Panc1 (cell line): ENCODE results near the gene RAB26. TPM values are rescaled to one million over a fixed set of nuclear protein-coding genes. Genes with fewer than 3 reads are reported as not detected.
"Not testable (repeated sequence)": the region's sequence is repeated elsewhere in the genome, so short reads cannot be mapped to it uniquely, and the experiment has no call there.

Source experiments
- ATAC-seq: fragments of 200-7000 bp; cut with Tn5 transposase; 2 replicates; pipeline ENCODE4 v1.9.1; 2020; ENCODE audit warnings: mild to moderate bottlenecking, moderate library complexity
- BruUV-seq: library from RNA; stranded (reverse); fragments of 400-500 nt; replicated peaks from 2 replicates; lab custom pipeline; 2021; lab: Mats Ljungman, UMichigan
- CTCF ChIA-PET: fragments of 300-600 bp; sonication (Branson Sonifier 250); formaldehyde crosslinking; loops from one replicate; lab custom pipeline; 2022; ENCODE audit warnings: antibody characterized with exemption; lab: Charles Lee
- POLR2A ChIA-PET: fragments of 300-600 bp; sonication (Branson Sonifier 250); formaldehyde crosslinking; loops from one replicate; lab custom pipeline; 2022; ENCODE audit warnings: antibody characterized with exemption; lab: Charles Lee
- DNase-seq: peaks from one replicate; pipeline ENCODE4 v3.0.0-alpha.2; 2010; ENCODE audit warnings: low read depth, low spot score
- H3K27ac ChIP-seq: 2 replicates; pipeline ENCODE4 v1.5.1; 2011; ENCODE audit warnings: mild to moderate bottlenecking, low read length, inconsistent platforms
- H3K27me3 ChIP-seq: fragments of 200-500 bp; sonication (Bioruptor generic); 2 replicates; pipeline ENCODE4 v1.6.0; 2014; ENCODE audit warnings: low read length, inconsistent platforms; ENCODE audit not compliant: control insufficient read depth, insufficient read depth
- H3K36me3 ChIP-seq: fragments of 200-500 bp; sonication (Bioruptor generic); 2 replicates; pipeline ENCODE4 v1.5.1; 2014; ENCODE audit warnings: inconsistent platforms, mild to moderate bottlenecking, low read length, moderate library complexity; ENCODE audit not compliant: control insufficient read depth, insufficient read depth
- H3K4me1 ChIP-seq: 2 replicates; pipeline ENCODE4 v1.5.1; 2011; ENCODE audit warnings: inconsistent platforms, mild to moderate bottlenecking, low read length, moderate library complexity; ENCODE audit not compliant: control insufficient read depth, insufficient read depth
- H3K4me3 ChIP-seq, 2 experiments: 2 replicates each; pipeline ENCODE4 v1.5.1; 2011 to 2012; ENCODE audit warnings: low read depth in 2 of 2, low read length in 2 of 2, mild to moderate bottlenecking in 2 of 2, inconsistent platforms in 1 of 2, moderate library complexity in 1 of 2
- H3K9me3 ChIP-seq: fragments of 200-500 bp; sonication (Bioruptor generic); 2 replicates; pipeline ENCODE4 v1.5.1; 2014; ENCODE audit warnings: low read depth, mild to moderate bottlenecking, inconsistent platforms, low read length, moderate library complexity; ENCODE audit not compliant: control insufficient read depth, insufficient read depth
- in situ Hi-C: cut with HindIII; loops from 2 replicates; pipeline ENCODE4 v1.10.0; 2016; ENCODE audit warnings: low sequenced_read_pairs, low pct_unique_long_range_greater_than_20kb
- intact Hi-C: fragments of 100-400 bp; cut with micrococcal nuclease; formaldehyde crosslinking; loops from one replicate; pipeline ENCODE4 v1.10.0; 2022; ENCODE audit not compliant: unreplicated experiment
- total RNA-seq: library from RNA; stranded (reverse); gene quantifications from one replicate; pipeline ENCODE4 v1.2.1, GENCODE V29; 2021; ENCODE audit not compliant: unreplicated experiment

The RAB26 gene
- total RNA-seq, 1 experiment from 2014 or later = 92.2 TPM

DNA sequence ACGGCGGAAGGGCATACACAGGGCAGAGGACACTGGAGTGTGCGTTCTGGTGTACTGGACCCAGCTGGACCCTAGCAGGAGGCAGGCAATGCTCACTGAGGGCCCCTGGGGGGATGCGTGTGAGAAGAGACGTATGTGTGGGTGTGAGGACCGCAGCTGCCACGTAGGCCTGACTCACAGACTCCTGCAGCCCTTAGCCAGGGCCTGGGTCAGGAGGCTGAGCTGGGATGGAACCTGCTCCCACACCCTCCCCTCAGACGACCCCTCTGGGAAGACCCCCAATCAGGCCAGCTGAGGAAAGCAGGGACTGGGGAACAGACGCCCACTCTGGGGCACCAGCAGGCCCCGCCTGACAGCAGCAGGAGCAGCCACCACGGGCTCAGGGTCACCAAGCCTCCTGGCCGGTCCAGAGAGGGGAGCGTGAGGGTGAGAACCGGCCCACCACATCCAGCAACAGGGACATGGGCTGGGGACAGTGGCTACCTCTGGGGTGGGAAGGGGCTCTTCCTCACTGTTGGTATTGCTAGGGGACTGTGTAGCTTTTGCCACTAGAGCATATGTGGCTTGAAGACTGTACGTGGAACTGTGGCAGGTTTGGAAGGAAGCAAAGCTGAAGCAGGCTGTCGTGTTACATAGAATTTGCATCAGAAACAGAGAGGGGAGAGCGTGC is 41.2 kb upstream of the RAB26 start:
- DNase-seq, H3K27me3 ChIP-seq, POLR2A ChIA-PET, BruUV-seq, in situ Hi-C loops, intact Hi-C loops, H3K4me1 ChIP-seq, H3K36me3 ChIP-seq, H3K27ac ChIP-seq, H3K4me3 ChIP-seq, H3K9me3 ChIP-seq: not testable (repeated sequence)
- peak; percentile 43 for ATAC-seq
- CTCF ChIA-PET = interaction anchor here (0.6 kb wide), 1 partner anchor 28 kb away, joined by 13 read pairs; no protein-coding TSS in a partner anchor

DNA sequence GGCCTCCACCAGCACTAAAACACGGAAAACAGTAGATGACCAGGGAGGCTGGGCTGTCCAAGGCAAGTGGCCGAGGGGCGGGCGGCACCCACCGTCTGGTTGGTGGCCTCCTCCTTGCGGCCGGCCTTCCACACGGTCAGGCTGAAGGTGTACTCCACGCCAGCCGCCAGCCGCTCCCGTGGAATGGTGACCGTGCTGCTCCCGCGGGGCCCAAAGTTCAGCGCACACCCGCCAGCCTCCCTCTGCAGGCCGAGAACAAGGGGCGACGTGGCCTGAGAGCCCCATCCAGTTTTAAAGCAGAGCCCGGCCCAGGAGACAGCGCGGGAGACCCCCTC is 40.7 kb upstream of the RAB26 start:
- BruUV-seq, DNase-seq, in situ Hi-C loops, intact Hi-C loops, ATAC-seq, CTCF ChIA-PET, H3K36me3 ChIP-seq, H3K4me1 ChIP-seq, H3K27ac ChIP-seq, H3K4me3 ChIP-seq, POLR2A ChIA-PET, H3K9me3 ChIP-seq, H3K27me3 ChIP-seq: not testable (repeated sequence)

DNA sequence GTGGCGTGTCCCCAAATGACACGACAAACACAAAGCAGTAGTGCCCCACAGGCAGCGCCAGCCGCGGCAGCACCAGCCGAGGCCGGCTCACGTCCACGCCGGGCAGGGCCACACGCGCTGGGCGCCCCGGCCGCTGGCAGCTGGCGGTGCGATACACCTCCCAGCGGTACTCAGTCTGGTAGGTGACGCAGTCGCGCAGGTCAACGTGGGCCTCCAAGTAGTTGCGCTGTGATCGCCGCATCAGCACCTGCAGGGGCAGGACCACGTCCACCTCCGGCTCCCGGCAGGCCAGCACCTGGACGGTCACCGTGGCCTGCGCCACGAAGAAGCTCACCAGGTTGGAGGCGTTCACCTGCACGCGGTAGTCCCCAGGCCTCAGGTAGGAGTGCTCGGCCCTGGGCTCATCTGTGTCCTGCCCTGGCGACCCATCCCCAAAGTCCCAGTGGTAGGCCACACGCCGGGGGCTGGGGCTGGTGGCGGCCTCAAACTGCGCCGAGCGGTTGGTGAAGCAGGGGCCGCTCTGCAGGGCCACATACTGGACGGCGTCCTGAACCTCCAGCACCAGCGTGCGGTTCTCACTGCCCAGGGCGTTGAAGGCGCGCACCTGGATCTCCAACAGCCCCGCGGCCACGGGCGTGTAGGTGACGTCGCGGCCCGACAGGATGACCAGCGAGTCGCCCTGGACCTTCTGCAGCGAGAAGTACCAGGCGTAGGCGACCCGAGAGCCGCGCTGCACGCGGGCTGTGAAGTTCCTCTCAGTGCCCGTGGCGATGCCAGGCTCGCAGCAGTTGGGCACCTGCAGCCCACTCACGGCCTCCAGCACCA is 39.8 kb upstream of the RAB26 start:
- CTCF ChIA-PET, POLR2A ChIA-PET, H3K27me3 ChIP-seq, BruUV-seq, H3K36me3 ChIP-seq, H3K4me1 ChIP-seq, H3K27ac ChIP-seq, intact Hi-C loops, H3K9me3 ChIP-seq, H3K4me3 ChIP-seq, DNase-seq, in situ Hi-C loops, ATAC-seq: not testable (repeated sequence)

DNA sequence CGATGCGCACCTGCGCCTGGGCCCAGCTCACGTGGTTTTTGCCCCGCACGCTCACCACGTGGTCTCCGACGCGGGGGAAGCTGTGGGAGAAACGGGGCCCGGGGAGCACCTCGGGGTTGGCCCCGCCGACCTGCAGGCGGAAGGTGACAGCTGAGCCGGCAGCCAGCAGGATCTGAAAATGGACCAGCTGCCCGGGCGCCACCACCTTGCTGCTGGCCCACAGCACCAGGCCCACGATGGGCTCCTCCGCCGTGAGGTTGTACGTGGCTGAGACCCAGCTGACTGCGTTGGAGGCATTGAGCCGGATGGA is 39.2 kb upstream of the RAB26 start:
- H3K4me3 ChIP-seq, in situ Hi-C loops, H3K27me3 ChIP-seq, intact Hi-C loops, H3K27ac ChIP-seq, POLR2A ChIA-PET, ATAC-seq, BruUV-seq, H3K36me3 ChIP-seq, H3K9me3 ChIP-seq, H3K4me1 ChIP-seq, CTCF ChIA-PET, DNase-seq: not testable (repeated sequence)

DNA sequence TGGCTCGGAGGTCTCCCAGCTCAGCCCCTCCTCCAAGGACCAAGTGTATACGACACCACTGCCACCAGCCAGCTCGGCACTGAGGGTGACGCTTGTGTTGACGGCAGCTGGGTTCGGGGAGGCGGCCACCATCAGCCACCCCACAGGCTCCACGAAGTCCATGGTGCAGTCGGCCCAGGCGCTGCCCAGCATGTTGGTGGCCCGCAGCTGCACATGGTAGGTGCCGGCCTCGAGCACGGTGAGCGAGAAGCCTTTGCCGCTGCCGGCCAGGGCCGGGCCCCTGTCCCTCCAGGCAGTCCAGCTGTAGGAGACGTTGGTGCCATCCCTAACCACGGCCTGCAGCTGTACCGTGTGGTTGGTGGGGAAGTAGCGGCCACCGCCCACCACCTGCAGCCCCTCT is 38.6 kb upstream of the RAB26 start:
- DNase-seq, H3K9me3 ChIP-seq, CTCF ChIA-PET, H3K36me3 ChIP-seq, ATAC-seq, H3K4me1 ChIP-seq, POLR2A ChIA-PET, in situ Hi-C loops, H3K4me3 ChIP-seq, H3K27ac ChIP-seq, intact Hi-C loops, H3K27me3 ChIP-seq: not testable (repeated sequence)
- BruUV-seq = TSS peak; percentile 49

- H3K27me3 ChIP-seq, H3K27ac ChIP-seq, H3K36me3 ChIP-seq, in situ Hi-C loops, BruUV-seq, DNase-seq, intact Hi-C loops, H3K4me3 ChIP-seq, POLR2A ChIA-PET, H3K9me3 ChIP-seq, H3K4me1 ChIP-seq, ATAC-seq, CTCF ChIA-PET: not testable (repeated sequence)
These were observed 38.0 kb upstream of the RAB26 start for GRCh38 chr16:2110332-2111008.

DNA sequence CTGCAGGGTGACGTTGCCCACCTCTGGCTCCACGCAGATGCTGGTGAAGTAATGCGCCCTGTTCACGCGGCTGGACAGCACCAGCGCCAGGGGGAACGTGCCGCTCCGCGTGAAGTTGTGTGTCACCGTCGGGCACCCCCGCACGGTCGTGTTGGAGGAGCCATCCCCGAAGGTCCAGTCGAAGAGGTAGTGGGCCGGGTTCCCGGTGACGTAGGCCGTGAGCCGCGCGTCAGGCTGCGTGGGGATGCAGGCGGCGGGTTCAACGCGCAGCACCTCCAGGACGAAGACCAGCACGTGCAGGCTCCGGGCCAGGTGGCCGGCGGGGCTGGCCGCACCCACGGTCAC is 37.4 kb upstream of the RAB26 start:
- CTCF ChIA-PET, H3K4me3 ChIP-seq, ATAC-seq, H3K9me3 ChIP-seq, BruUV-seq, H3K36me3 ChIP-seq, intact Hi-C loops, DNase-seq, H3K4me1 ChIP-seq, H3K27me3 ChIP-seq, H3K27ac ChIP-seq, POLR2A ChIA-PET, in situ Hi-C loops: not testable (repeated sequence)
